ENCODE results near the gene METTL26. TPM values are rescaled to one million over a fixed set of nuclear protein-coding genes. Genes with fewer than 3 reads are reported as not detected.

The METTL26 gene
- total RNA-seq, 4 donors from 2014 or later, result 69.6 to 105 (median 79.9) TPM

- intact Hi-C loops (cut with DNase I), result loop anchor here (10.0 kb wide), 1 partner anchor 76 kb away; the partner anchor contains the start of gene RHOT2
- WGBS, 2 donors, result 3% methylated on average over 21 of the region's 21 CpGs; no CpG with 5 or more reads in 1 of the 2 donors
- no peak for DNase-seq
- H3K27me3 ChIP-seq, result peaks cover 0 to 6% (median 0%) of the 10 kb centered on the region in 4 donors
- H3K4me3 ChIP-seq, result peak overlapping the region; percentile 71 to 92 (median 80)
- no peaks in the 10 kb centered on the region for H3K9me3 ChIP-seq
- TF ChIP-seq POLR2A (IDR thresholded peaks at IDR 0.05) (no peak), CTCF (IDR thresholded peaks at IDR 0.05) (no peak)
- no peaks in the 10 kb centered on the region for H3K36me3 ChIP-seq
- H3K4me1 ChIP-seq, result peaks cover 47 to 76% (median 51%) of the 10 kb centered on the region in 3 donors
- peak overlapping the region; percentile 95 to 99 (median 98) for H3K27ac ChIP-seq
These were observed 47.5 kb downstream of the METTL26 start for GRCh38 chr16:588639-588888.

- DNase-seq, result no peak
- Histone ChIP-seq H3K36me3 (no peaks in the 10 kb centered on the region), H3K4me3 (no peak overlapping the region), H3K27ac (peak overlapping the region in 1 of 4 donors; percentile 16), H3K9me3 (no peaks in the 10 kb centered on the region), H3K27me3 (peaks cover 0 to 6% (median 0%) of the 10 kb centered on the region in 4 donors), H3K4me1 (peaks cover 36 to 62% (median 36%) of the 10 kb centered on the region in 3 donors)
- TF ChIP-seq CTCF (IDR thresholded peaks at IDR 0.05) (no peak), POLR2A (IDR thresholded peaks at IDR 0.05) (no peak)
- intact Hi-C loops (cut with DNase I), result loop anchor here (10.0 kb wide), 1 partner anchor 78 kb away; the partner anchor contains the start of gene RHOT2
- WGBS, 2 donors, result 48 to 83% methylated on average over 2 to 3 of the region's 14 CpGs
These were observed 49.2 kb downstream of the METTL26 start for GRCh38 chr16:586645-587590.

- Histone ChIP-seq H3K9me3 (no peaks in the 10 kb centered on the region), H3K27ac (no peak overlapping the region), H3K4me1 (peaks cover 28 to 54% (median 30%) of the 10 kb centered on the region in 3 donors), H3K4me3 (no peak overlapping the region), H3K36me3 (no peaks in the 10 kb centered on the region), H3K27me3 (peaks cover 0 to 6% (median 0%) of the 10 kb centered on the region in 4 donors)
- whole genome bisulfite sequencing, 2 donors, result 25 to 32% methylated on average over 7 to 11 of the region's 16 CpGs
- intact Hi-C loops (cut with DNase I), result loop anchor here (10.0 kb wide), 1 partner anchor 79 kb away; the partner anchor contains the start of gene RHOT2
- DNase-seq, result no peak
- TF ChIP-seq CTCF (IDR thresholded peaks at IDR 0.05), result no peak
- no peak for TF ChIP-seq POLR2A (IDR thresholded peaks at IDR 0.05)
These were observed 50.0 kb downstream of the METTL26 start for GRCh38 chr16:586047-586644.

- H3K27ac ChIP-seq, result no peak overlapping the region
- H3K4me1 ChIP-seq, result peaks cover 21 to 46% (median 24%) of the 10 kb centered on the region in 3 donors
- H3K9me3 ChIP-seq, result no peaks in the 10 kb centered on the region
- H3K4me3 ChIP-seq, result no peak overlapping the region
- intact Hi-C loops (cut with DNase I), result loop anchor here (10.0 kb wide), 1 partner anchor 79 kb away; the partner anchor contains the start of gene RHOT2
- DNase-seq, result no peak
- WGBS, 2 donors, result 10% methylated on average over 6 of the region's 10 CpGs; no CpG with 5 or more reads in 1 of the 2 donors
- peaks cover 0 to 6% (median 0%) of the 10 kb centered on the region in 4 donors for H3K27me3 ChIP-seq
- TF ChIP-seq POLR2A (IDR thresholded peaks at IDR 0.05) (no peak), CTCF (IDR thresholded peaks at IDR 0.05) (no peak)
- H3K36me3 ChIP-seq, result peaks cover 0 to 6% (median 0%) of the 10 kb centered on the region in 3 donors
These were observed 50.8 kb downstream of the METTL26 start for GRCh38 chr16:585351-585750.

Other genes starting within 250 kb of the METTL26 start
- gene NME4, start 239.1 kb downstream of the METTL26 start, total RNA-seq, result 10 to 100 TPM; 20.7 to 48.3 (median 25.3) TPM
- gene DECR2, start 234.4 kb downstream of the METTL26 start, total RNA-seq, result 10 to 100 TPM; 13.6 to 19.6 (median 17.0) TPM
- gene RAB11FIP3, start 210.7 kb downstream of the METTL26 start, total RNA-seq, result 10 to 100 TPM in 2 of 4 donors, 1 to 10 TPM in 2; 8.0 to 25.6 (median 10.1) TPM
- 10 to 100 TPM; 29.4 to 69.6 (median 52.4) TPM for gene CAPN15, start 108.6 kb downstream of the METTL26 start, total RNA-seq
- gene PRR35, start 75.9 kb downstream of the METTL26 start, total RNA-seq, result not detected
- gene NHLRC4, start 69.3 kb downstream of the METTL26 start, total RNA-seq, result under 1 TPM in 3 of 4 donors, not detected in 1; 0.09 to 0.95 (median 0.59) TPM
- gene PIGQ, start 66.3 kb downstream of the METTL26 start, total RNA-seq, result 10 to 100 TPM; 15.9 to 24.0 (median 20.4) TPM
- gene RAB40C, start 46.2 kb downstream of the METTL26 start, total RNA-seq, result 10 to 100 TPM; 14.2 to 31.4 (median 20.3) TPM
- 1 to 10 TPM in 1 of 4 donors, under 1 TPM in 3; under 0.01 to 1.8 (median 0.29) TPM for gene WFIKKN1, start 5.3 kb downstream of the METTL26 start, total RNA-seq
- 10 to 100 TPM; 17.3 to 35.6 (median 28.1) TPM for gene MCRIP2, start 5.5 kb upstream of the METTL26 start, total RNA-seq
- gene WDR90, start 13.1 kb upstream of the METTL26 start, total RNA-seq, result 10 to 100 TPM in 3 of 4 donors, 1 to 10 TPM in 1; 7.2 to 26.5 (median 15.8) TPM
- gene RHOT2, start 31.8 kb upstream of the METTL26 start, total RNA-seq, result 10 to 100 TPM; 28.4 to 70.2 (median 48.9) TPM
- gene RHBDL1, start 39.4 kb upstream of the METTL26 start, total RNA-seq, result 1 to 10 TPM in 1 of 4 donors, under 1 TPM in 2, not detected in 1; 0.38 to 1.1 (median 0.57) TPM
- gene STUB1, start 44.1 kb upstream of the METTL26 start, total RNA-seq, result 100 to 1,000 TPM; 102 to 148 (median 120) TPM
- gene JMJD8, start 48.0 kb upstream of the METTL26 start, total RNA-seq, result 10 to 100 TPM; 53.7 to 70.7 (median 62.5) TPM
- gene WDR24, start 54.1 kb upstream of the METTL26 start, total RNA-seq, result 10 to 100 TPM in 1 of 4 donors, 1 to 10 TPM in 3; 6.9 to 11.8 (median 7.8) TPM
- 1 to 10 TPM; 2.2 to 8.4 (median 3.7) TPM for gene FBXL16, start 69.5 kb upstream of the METTL26 start, total RNA-seq
- 10 to 100 TPM in 2 of 4 donors, 1 to 10 TPM in 2; 4.2 to 12.7 (median 8.8) TPM for gene METRN, start 78.8 kb upstream of the METTL26 start, total RNA-seq
- gene ANTKMT, start 84.8 kb upstream of the METTL26 start, total RNA-seq, result 10 to 100 TPM; 11.6 to 29.1 (median 24.2) TPM
- gene CCDC78, start 90.1 kb upstream of the METTL26 start, total RNA-seq, result 1 to 10 TPM in 1 of 4 donors, under 1 TPM in 3; under 0.01 to 1.0 (median 0.47) TPM
- gene HAGHL, start 90.8 kb upstream of the METTL26 start, total RNA-seq, result 1 to 10 TPM in 3 of 4 donors, not detected in 1; 1.7 to 5.7 (median 4.8) TPM
- gene CIAO3, start 104.7 kb upstream of the METTL26 start, total RNA-seq, result 10 to 100 TPM; 29.7 to 34.5 (median 33.2) TPM
- gene MSLN, start 124.4 kb upstream of the METTL26 start, total RNA-seq, result 1 to 10 TPM in 2 of 4 donors, under 1 TPM in 2; 0.79 to 5.4 (median 2.3) TPM
- gene RPUSD1, start 152.1 kb upstream of the METTL26 start, total RNA-seq, result 10 to 100 TPM; 20.3 to 33.3 (median 24.9) TPM
- gene CHTF18, start 152.3 kb upstream of the METTL26 start, total RNA-seq, result 10 to 100 TPM in 1 of 4 donors, 1 to 10 TPM in 3; 5.0 to 17.8 (median 7.3) TPM
- gene GNG13, start 164.4 kb upstream of the METTL26 start, total RNA-seq, result not detected